Ascending aorta (tissue), 2 donors: ENCODE data around the gene EREG. TPM values are rescaled to one million over a fixed set of nuclear protein-coding genes. Genes with fewer than 3 reads are reported as not detected.

Experiments
- DNase-seq, 2 donors: peaks; one replicate each; pipeline ENCODE4 v3.0.0-alpha.2; 2019; ENCODE audit warnings: low spot score in 2 of 2
- H3K27ac ChIP-seq, 2 donors: fragments of 200-600 bp; sonication (generic); one replicate each; pipeline ENCODE4 v1.5.1; 2016 to 2017; ENCODE audit warnings: mild to moderate bottlenecking in 1 of 2
- H3K27me3 ChIP-seq: fragments of 200-600 bp; sonication (generic); one replicate; pipeline ENCODE4 v1.5.1; 2017
- H3K36me3 ChIP-seq, 2 donors: fragments of 200-600 bp; sonication (generic); one replicate each; pipeline ENCODE4 v1.5.1; 2016
- H3K4me1 ChIP-seq, 2 donors: fragments of 200-600 bp; sonication (generic); one replicate each; pipeline ENCODE4 v1.5.1; 2016 to 2017; ENCODE audit warnings: mild to moderate bottlenecking in 1 of 2
- H3K4me3 ChIP-seq, 2 donors: fragments of 200-600 bp; sonication (generic); one replicate each; pipeline ENCODE4 v1.5.1; 2016 to 2017; ENCODE audit warnings: mild to moderate bottlenecking in 1 of 2
- H3K9me3 ChIP-seq, 2 donors: fragments of 200-600 bp; sonication (generic); one replicate each; pipeline ENCODE4 v1.5.1; 2016
- CTCF ChIP-seq, 3 experiments: fragments of 200-600 bp in 2 of 3; fragments of 450-650 bp in 1 of 3; sonication (generic) in 2 of 3; IDR thresholded peaks; one replicate each; pipeline ENCODE4 v1.5.1; 2016 to 2019; ENCODE audit warnings: antibody characterized with exemption in 3 of 3, mild to moderate bottlenecking in 1 of 3, moderate library complexity in 1 of 3
- intact Hi-C: fragments of 100-400 bp; cut with DNase I; formaldehyde crosslinking; loops from one replicate; pipeline ENCODE4 v1.15.1; 2023
- total RNA-seq: library from RNA; depleted of rRNA; stranded (reverse); fragments of >200 nt; gene quantifications from one replicate; pipeline ENCODE4 v1.1.0, GENCODE V29; 2016

Gene EREG
- total RNA-seq, 1 donor from 2014 or later = not detected

- no peaks in the 10 kb centered on the region for H3K27me3 ChIP-seq
- H3K9me3 ChIP-seq = no peaks in the 10 kb centered on the region
- H3K4me3 ChIP-seq = peak overlapping the region; percentile 62 to 65
- H3K4me1 ChIP-seq = peaks cover 0 to 4% of the 10 kb centered on the region in 2 donors
- DNase-seq = no peak
- intact Hi-C loops = no loop called here
- no peaks in the 10 kb centered on the region for H3K36me3 ChIP-seq
- no peak overlapping the region for H3K27ac ChIP-seq
- no peak for TF ChIP-seq CTCF (IDR thresholded peaks at IDR 0.05)
Observed at GRCh38 chr4:74365761-74366160, 816 bp downstream of the EREG start.

GRCh38 chr4:74366367-74366911, 1.5 kb downstream of the EREG start:
- Histone ChIP-seq H3K36me3 (no peaks in the 10 kb centered on the region), H3K27me3 (no peaks in the 10 kb centered on the region), H3K4me1 (peaks cover 0 to 4% of the 10 kb centered on the region in 2 donors), H3K4me3 (peak overlapping the region in 1 of 2 donors; percentile 65), H3K27ac (no peak overlapping the region), H3K9me3 (no peaks in the 10 kb centered on the region)
- intact Hi-C loops = no loop called here
- no peak for TF ChIP-seq CTCF (IDR thresholded peaks at IDR 0.05)
- DNase-seq = no peak

GRCh38 chr4:74367656-74368290, 2.8 kb downstream of the EREG start:
- TF ChIP-seq CTCF (IDR thresholded peaks at IDR 0.05) = no peak
- H3K4me3 ChIP-seq = no peak overlapping the region
- intact Hi-C loops = no loop called here
- no peaks in the 10 kb centered on the region for H3K36me3 ChIP-seq
- H3K4me1 ChIP-seq = peaks cover 0 to 4% of the 10 kb centered on the region in 2 donors
- no peak overlapping the region for H3K27ac ChIP-seq
- no peak for DNase-seq
- no peaks in the 10 kb centered on the region for H3K9me3 ChIP-seq
- H3K27me3 ChIP-seq = no peaks in the 10 kb centered on the region

GRCh38 chr4:74368596-74368995, 3.7 kb downstream of the EREG start:
- TF ChIP-seq CTCF (IDR thresholded peaks at IDR 0.05) = no peak
- no peak for DNase-seq
- Histone ChIP-seq H3K27ac (no peak overlapping the region), H3K36me3 (no peaks in the 10 kb centered on the region), H3K27me3 (no peaks in the 10 kb centered on the region), H3K4me1 (peaks cover 0 to 4% of the 10 kb centered on the region in 2 donors), H3K9me3 (no peaks in the 10 kb centered on the region), H3K4me3 (no peak overlapping the region)
- intact Hi-C loops = no loop called here

- peaks cover 0 to 4% of the 10 kb centered on the region in 2 donors for H3K4me1 ChIP-seq
- no peaks in the 10 kb centered on the region for H3K27me3 ChIP-seq
- H3K36me3 ChIP-seq = no peaks in the 10 kb centered on the region
- H3K4me3 ChIP-seq = no peak overlapping the region
- H3K27ac ChIP-seq = no peak overlapping the region
- intact Hi-C loops = no loop called here
- DNase-seq = no peak
- no peak for TF ChIP-seq CTCF (IDR thresholded peaks at IDR 0.05)
- H3K9me3 ChIP-seq = no peaks in the 10 kb centered on the region
Observed at GRCh38 chr4:74369855-74370254, 4.9 kb downstream of the EREG start.
